LoVo (cell line): ENCODE results near the gene ACOT4.
A peak's percentile ranks its signal among the peaks of the same experiment; 100 is the strongest.
"Not testable (repeated sequence)": the region's sequence is repeated elsewhere in the genome, so short reads cannot be mapped to it uniquely, and the experiment has no call there.

ENCODE experiments used
- DNase-seq: peaks from one replicate; pipeline ENCODE4 v3.0.0-alpha.2; 2016; ENCODE audit warnings: low spot score

Gene ACOT4

DNA sequence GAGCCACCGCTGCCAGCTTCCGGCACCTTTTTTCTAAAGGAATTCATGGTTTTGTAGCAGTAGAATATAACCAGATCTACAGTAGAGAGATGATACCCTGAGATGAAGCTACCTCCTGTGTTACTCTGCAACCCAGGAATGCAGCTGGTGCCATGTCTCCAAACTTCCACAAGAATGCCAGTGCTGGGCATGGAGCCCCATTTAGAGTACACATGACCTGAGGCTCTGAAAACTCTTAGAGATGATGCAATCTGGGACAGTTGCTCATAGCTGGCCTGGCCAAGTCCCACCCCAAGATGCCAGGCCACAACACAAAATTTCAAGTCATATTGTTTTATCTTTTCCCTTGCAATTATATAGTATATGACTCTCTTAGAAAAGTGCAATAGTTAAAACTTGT, 14.5 kb upstream of the ACOT4 start:
- not testable (repeated sequence) for DNase-seq

DNA sequence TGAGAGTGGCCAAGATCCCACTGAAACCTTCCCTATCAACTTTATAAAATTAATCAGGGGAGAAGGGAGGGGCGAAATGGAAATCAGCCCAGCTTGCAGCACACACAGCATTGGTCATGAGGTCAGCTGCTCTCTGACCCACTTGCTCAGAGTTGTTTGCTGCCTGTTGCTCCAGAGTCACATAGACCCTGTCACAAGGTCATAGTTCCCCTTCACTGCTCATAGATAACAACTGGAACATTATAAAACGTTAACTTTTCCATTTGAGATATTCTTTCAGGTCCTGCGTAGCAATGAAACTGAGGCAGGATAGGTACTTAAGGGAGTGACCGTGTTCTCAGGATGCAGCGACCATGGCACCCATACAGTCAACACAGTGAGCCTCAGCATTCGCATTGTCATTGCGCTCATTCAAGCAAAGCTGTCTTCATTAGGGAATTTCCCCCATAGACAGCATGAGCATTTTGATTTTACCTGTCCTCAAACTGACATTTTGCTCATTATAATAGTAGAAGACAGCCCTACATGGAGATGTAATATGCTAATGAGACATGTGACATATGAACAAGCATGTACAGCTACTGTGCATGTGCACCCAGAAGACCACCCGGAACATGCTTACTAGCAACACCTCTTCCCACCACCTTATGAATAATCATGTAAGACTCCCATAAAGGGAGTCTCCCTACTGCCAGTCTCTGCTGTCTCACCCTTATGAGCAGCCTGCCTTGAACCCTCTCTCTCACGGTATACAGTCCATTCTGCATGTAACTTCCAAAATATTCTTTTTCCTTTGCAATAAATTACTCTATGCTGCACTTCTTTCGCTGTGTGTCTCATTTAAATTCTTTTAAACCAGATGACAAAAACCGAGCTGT, 9.3 kb upstream of the ACOT4 start:
- not testable (repeated sequence) for DNase-seq

DNA sequence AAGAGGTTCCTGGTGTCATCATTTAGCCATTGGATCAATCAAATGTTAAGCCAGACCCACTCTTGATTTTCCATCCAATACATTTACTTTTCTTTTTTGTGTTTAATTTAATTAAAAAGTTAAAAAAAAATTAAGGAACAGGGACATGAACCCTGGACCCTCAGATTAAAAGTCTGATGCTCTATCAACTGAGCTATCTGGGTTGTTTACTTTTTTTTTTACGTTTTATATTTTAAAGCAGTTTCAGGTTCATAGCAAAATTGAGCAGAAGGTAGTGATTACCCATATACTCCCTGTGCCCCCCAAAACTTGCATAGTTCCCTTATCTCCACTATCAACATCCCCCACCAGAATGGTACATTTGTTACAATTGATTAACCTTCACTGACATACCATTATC, 3.0 kb upstream of the ACOT4 start:
- DNase-seq = no peak

DNA sequence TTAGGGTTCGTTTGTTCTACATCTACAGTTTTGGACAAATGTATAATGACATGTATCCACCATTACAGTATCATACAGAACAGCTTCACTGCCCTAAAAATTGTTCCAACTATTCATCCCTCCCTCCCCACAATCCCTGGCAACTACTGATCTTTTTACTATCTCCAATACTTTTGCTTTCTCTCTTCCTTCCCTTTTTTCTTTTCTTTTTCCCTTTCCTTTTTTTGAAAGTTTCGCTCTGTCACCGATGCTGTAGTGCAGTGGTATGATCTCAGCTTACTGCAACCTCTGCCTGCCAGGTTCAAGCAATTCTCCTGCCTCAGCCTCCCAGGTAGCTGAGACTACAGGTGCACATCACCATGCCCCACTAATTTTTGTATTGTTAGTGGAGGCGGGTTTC, 2.6 kb upstream of the ACOT4 start:
- no peak for DNase-seq

DNA sequence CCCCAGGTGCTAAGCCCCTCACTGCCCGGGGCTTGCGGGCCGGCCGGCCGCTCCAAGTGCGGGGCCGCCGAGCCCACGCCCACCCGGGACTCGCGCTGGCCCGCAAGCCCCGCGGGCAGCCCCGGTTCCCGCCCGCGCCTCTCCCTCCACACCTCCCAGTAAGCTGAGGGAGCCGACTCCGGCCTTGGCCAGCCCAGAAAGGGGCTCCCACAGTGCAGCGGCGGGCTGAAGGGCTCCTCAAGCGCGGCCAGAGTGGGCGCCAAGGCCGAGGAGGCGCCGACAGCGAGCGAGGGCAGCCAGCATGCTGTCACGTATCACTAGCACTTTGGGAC, 1.0 kb upstream of the ACOT4 start:
- not testable (repeated sequence) for DNase-seq

DNA sequence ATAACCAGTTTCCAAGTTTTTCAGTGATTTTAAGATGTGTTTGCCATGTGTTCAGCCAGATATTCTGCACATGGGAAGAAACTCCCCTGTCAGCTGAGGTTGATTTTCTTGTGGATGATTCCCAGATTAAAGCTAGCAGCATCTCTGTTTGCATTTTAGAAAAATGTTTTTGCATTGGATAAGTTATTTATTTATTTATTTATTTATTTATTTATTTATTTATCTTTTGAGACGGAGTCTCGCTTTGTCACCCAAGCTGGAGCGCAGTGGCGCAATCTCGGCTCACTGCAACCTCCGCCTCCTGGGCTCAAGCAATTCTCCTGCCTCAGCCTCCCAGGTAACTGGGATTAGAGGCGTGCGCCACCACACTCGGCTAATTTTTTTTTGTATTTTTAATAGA, 2.8 kb downstream of the ACOT4 start:
- no peak for DNase-seq

DNA sequence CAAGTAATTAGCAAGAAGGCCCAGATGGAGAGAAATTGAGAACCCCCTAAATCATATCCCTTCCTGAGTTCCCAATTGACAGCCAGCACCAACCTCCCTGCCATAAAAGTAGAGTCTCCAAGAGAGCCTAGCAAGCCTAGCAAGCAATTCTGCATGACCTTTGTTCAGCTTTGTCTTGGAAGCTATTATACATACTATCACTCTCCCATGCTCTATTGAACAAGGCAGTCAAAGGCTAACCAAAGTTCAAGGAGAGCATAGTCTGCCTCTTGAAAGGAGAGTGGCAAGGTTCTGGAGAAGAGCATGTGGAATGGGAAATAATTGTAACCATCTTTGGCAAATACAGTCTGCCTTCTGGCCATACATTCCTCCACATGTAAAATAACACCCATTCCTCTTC, 7.8 kb downstream of the ACOT4 start:
- no peak for DNase-seq

DNA sequence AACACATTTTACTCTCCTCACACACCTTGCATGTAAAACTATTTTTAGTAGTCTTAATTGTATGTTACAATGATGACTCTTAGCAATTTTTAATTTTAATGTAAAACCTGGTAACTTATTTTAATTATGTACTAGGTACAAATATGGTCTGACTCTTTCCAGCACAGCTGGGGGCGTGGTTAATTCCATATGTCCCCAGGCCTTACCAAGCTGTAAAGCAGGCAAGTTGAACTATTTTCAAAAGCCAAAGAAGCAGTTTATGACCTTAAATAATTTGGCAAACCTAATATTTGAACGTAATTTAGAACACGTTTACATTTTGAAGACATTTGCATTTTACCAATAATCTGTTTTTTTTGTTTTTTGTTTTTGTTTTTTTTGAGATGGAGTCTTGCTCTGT, 11.3 kb downstream of the ACOT4 start:
- DNase-seq = no peak

DNA sequence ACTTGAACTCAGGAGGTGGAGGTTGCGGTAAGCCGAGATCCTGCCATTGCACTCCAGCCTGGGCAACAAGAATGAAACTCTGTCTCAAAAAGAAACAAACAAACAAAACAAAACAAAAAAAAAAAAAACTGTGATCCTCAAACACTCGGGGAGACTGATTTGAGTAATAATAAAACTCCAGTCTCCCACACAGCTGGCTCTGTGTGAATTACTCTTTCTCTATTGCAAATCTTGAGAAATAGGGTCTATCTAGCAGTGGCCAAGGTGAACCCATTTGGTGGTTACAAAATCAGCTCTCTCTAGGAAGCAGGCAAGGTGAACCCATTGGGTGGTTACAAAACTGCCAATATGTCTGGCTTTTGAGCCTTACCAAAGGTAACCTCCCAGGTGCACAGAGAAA, 14.6 kb downstream of the ACOT4 start:
- no peak for DNase-seq

DNA sequence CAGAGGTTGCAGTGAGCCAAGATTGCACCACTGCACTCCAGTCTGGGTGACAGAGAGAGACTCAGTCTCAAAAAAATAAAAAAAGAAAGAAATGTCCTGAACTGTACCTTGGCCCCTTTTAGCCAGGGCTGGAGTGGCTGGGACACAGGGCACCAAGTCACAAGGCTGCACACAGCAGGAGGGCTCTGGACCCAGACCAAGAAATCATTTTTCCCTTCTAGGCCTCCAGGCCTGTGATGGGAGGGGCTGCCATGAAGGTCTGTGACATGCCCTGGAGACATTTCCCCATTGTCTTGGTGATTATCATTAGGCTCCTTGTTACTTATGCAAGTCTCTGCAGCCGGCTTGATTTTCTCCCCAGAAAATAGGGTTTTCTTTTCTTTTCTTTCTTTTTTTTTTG, 15.6 kb downstream of the ACOT4 start:
- DNase-seq = no peak

DNA sequence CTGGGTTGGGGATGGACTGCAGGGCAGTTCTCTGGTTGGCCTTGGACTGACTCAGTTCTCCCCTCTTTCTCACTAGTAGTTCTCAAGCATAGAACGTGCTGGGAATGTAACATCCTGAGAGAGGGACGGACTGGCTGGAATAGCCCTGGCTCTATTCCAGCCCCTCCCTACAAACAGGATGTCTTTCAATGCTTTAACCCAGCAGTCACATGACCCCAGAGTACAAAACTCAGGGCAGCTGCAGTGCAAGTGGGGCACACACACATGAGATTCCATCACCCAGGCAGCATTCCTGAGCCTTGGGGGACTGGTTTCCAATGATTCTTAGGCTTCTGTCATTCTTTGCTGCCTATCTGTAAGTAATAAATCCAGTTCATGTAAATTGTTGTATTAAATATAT, 19.0 kb downstream of the ACOT4 start:
- no peak for DNase-seq

DNA sequence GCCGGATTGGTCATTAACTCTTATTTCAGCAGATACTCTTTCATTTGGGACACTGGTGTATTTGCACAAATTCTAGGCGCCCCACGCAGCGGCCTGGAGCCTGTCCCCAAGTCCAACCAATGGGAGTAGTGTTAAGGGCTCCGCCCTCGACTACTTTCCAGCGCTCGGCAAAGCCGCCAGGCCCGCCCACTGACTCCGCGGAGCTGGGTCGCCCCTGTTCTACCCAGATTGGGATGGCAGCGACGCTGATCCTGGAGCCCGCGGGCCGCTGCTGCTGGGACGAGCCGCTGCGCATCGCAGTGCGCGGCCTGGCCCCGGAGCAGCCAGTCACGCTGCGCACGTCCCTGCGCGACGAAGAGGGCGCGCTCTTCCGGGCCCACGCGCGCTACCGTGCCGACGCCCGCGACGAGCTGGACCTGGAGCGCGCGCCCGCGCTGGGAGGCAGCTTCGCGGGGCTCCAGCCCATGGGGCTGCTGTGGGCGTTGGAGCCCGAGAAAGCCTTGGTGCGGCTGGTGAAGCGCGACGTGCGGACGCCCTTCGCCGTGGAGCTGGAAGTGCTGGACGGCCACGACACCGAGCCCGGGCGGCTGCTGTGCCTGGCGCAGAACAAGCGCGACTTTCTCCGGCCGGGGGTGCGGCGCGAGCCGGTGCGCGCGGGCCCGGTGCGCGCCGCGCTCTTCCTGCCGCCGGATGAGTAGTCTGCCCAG, 20.8 kb downstream of the ACOT4 start, which contains the start of gene ACOT6:
ACOT6 (plus strand) TSS at position 179 of the 707 bp plus-strand sequence; CDS start at position 234, 55 bp downstream.
- peak; percentile 63 for DNase-seq

DNA sequence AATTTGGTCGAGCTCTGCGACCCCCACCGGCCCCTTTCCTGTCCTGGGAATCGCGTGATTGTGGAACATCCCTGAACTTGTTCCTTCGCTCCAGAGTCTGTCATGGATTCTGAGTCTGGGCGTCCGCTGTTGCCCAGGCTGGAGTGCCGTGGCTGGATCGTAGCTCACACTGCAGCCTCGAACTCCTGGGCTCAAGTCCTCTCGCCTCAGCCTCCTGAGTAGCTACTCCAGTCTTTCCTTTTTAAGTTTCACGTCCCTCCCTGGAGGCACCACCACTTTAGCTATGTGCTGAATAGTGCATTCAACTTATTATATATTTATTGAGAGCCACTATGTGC, 21.3 kb downstream of the ACOT4 start:
- DNase-seq = no peak

DNA sequence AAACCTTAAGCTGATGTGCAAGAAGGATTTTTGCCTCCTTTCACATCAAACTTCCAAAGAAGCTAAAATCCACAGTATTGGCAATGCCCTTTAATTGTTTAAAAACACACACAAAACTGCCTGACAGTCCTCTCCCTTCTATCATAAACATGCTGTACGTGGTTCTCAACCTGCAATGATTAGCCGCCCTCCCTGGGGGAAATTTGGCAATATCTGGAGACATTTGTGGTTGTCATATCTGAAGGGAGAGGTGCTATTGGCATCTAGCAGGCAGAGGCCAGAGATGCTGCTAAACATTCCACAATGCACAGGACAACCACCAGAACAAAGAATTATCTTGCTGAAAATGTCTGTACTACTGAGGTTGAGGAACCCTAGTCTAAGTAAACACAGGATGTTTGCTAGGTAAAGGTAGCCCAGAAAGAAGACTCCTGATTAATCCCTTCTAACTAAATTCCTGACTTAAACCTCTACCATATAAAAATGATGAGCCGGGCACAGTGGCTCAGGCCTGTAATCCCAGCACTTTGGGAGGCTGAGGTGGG, 21.8 kb downstream of the ACOT4 start:
- no peak for DNase-seq

DNA sequence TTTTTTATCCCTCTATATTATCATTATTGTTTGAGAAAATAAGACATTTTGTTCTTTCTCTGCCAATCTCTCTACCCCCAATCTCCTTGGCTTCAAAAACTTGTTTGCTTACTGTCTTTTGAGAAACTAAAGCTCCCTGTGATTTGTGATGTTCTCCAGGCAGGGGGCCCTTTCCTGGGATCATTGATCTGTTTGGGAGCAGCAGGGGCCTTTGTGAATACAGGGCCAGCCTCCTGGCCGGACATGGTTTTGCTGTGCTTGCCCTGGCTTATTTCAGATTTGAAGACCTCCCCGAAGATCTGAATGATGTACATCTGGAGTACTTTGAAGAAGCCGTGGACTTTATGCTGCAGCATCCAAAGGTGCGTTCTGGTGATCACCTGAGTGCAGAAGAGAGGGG, 25.2 kb downstream of the ACOT4 start:
- DNase-seq = no peak

DNA sequence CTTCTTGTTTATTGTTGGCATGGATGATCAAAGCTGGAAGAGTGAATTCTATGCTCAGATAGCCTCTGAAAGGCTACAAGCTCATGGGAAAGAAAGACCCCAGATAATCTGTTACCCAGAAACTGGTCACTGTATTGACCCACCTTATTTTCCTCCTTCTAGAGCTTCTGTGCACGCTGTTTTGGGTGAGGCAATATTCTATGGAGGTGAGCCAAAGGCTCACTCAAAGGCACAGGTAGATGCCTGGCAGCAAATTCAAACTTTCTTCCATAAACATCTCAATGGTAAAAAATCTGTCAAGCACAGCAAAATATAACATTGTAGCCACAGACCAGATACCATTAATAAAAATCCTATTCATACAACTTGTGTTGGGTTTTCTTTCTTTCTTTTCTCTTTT, 27.9 kb downstream of the ACOT4 start:
- no peak for DNase-seq

DNA sequence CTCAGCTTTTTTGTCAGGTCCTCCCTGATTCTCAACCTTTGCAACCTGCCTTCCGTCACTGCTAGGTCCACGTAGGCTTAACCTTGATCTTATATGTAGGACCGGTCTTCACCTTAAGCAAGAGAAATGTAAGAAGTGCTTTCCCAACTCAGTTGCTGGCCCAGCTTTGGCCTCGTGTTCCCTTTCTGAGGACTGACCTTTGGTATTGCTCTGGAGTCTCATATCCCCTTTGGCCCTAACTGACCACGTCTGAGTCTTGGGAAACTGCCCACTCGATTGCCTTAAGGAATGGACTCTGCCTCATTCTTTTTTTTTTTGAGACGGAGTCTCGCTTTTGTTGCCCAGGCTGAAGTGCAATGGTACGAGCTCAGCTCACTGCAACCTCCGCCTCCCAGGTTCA, 28.6 kb downstream of the ACOT4 start:
- DNase-seq = no peak

DNA sequence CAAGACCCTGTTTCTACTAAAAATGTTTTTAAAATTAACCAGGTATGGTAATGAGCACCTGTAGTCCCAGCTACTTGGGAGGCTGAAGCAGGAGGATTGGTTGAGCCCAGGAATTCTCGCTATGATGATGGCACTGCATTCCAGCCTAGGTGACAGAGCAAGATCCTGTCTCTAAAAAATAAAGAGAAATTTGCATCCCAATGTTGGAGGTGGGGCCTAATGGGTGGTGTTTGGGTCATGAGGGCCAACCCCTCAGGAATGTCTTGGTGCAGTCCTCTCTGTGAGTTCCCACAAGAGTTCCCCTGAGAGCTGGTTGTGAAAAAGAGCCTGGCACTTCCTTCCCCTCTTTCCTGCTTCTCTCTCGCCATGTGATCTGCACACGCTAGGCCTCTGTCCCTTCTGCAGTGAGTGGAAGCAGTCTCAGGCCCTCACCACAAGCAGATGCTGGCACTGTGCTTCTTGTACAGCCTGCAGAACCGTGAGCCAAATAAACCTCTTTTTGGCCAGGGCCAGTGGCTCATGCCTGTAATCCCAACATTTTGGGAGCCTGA, 31.9 kb downstream of the ACOT4 start:
- DNase-seq = no peak

DNA sequence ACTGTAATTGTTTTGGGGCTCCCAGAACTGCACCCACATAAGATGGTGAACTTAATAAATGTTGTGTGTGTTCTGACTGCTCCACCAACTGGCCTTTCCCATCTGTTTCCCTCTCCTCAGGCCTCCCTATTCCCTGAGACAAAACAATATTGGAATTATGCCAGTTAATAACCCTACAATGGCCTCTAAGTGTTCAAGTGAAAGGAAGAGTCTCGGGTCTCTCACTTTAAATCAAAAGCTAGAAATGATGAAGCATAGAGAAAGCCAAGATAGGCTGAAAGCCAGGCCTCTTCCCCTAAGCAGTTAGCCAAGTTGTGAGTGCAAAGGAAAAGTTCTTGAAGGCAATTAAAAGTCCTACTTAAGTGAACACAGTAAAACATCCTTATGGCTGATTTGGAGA, 34.0 kb downstream of the ACOT4 start:
- DNase-seq = no peak

DNA sequence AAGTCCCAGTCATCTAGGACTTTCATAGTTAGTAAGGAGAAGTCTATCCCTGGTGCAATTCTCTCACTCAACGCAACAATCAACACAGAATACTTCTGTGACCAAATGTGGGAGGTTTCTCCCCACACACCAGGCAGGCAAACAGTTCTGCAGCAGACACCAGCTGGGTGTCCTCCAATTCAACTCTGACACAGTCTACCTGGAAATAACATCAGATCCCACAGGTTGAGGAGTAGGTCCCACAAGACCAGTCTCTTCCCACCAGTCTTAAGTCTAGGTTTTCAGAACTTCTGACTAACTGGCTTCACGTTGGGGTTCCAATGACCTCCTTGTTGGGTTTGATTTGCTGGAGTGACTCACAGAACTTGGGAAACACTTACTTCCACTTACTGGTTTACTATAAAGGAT, 35.5 kb downstream of the ACOT4 start:
- DNase-seq = no peak

DNA sequence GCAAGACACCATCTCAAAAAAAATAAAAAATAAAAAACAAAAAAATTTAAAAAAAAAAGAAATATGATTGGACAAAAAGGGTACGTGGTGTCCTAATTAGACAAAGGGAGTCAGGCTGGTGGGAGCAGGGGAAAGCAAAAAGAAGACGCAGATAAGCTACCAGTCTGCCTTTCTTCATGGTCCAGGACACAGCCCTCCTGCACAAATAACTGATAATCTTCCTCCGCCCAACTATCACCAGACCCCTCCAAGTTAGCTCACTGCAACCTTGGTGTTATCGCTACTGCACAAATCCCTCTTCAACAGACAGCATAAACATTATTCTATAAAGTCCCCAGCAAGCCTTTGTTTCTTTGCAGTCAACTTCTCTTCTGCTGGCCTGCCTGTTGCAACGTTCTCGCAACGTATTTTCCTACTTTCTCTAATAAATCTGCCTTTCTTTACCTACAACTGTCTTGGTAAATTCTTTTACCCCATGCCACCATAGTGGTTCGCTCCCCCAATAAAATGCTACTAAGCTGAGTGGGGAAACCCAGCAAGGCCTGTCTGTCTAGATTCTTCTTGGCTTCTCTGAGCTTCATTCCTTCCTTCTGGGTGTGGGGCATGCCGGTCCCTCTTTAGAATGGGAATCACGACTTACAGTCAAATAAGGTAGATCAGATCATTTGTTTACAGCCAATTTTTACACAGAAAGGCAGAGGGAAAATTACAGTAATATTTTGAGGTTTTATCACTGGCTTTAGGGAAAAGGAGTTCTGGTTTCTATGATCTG, 38.5 kb downstream of the ACOT4 start:
- DNase-seq = no peak
